ENCODE measurements around the gene GALNT5. TPM values are rescaled to one million over a fixed set of nuclear protein-coding genes. Genes with fewer than 3 reads are reported as not detected.
A peak's percentile ranks its signal among the peaks of the same experiment; 100 is the strongest.

GALNT5 gene
- total and polyA plus RNA-seq, 10 of the 15 experiments (the other 5 are each of a cell fraction or from before 2014, with no cell fraction given), result under 0.01 to 0.25 (median 0.03) TPM; not detected in 4

- Histone ChIP-seq H4K20me1 (ENCODE audit: control insufficient read depth, insufficient read depth) (no peaks in the 10 kb centered on the region), H3K9ac (ENCODE audit: control insufficient read depth, insufficient read depth, low read length) (no peak overlapping the region), H3K79me2 (ENCODE audit: control insufficient read depth, insufficient read depth, low read length) (no peaks in the 10 kb centered on the region), H3K27ac (ENCODE audit: control insufficient read depth, insufficient read depth) (no peak overlapping the region), H3K9me3 (replicated peaks; ENCODE audit: control insufficient read depth, insufficient read depth, low read length) (no peaks in the 10 kb centered on the region), H2AFZ (ENCODE audit: control insufficient read depth, low read depth, low read length) (no peak overlapping the region), H3K27me3 (replicated peaks in 1 of 2; ENCODE audit: control insufficient read depth in 2 of 2, insufficient read depth in 2 of 2, low read length in 1 of 2) (no peaks in the 10 kb centered on the region), H3K4me3 (no peak overlapping the region), H3K4me2 (ENCODE audit: control insufficient read depth, insufficient read depth) (no peak overlapping the region), H3K36me3 (ENCODE audit: control insufficient read depth in 2 of 2, insufficient read depth in 2 of 2, low read length in 1 of 2) (no peaks in the 10 kb centered on the region), H3K4me1 (ENCODE audit: control insufficient read depth, insufficient read depth, low read length) (no peaks in the 10 kb centered on the region)
- FAIRE-seq, result no peak
- in situ Hi-C loops (cut with MboI) (loop anchor here (5.0 to 10.0 kb wide), 2 partner anchors 451 to 704 kb away; no protein-coding TSS in a partner anchor), intact Hi-C loops (cut with micrococcal nuclease; ENCODE audit: unreplicated experiment) (loop anchor here (5.0 to 10.0 kb wide), 2 partner anchors 571 to 1449 kb away; partner anchors contain the start of gene ACVR1)
- ChIA-PET RAD21 (ENCODE audit: unreplicated experiment) (interaction anchor here (0.6 to 7.8 kb wide), 24 partner anchors 10 to 705 kb away, joined by 3 to 126 read pairs (median 6); partner anchors contain the start of gene ERMN), CTCF (interaction anchor here (0.8 to 12.1 kb wide), 40 partner anchors 7 to 720 kb away, joined by 3 to 226 read pairs (median 10); partner anchors contain the start of genes CYTIP and ERMN), POLR2A (interaction anchor here (0.6 to 1.2 kb wide), 2 partner anchors 28 to 187 kb away, joined by 4 to 6 read pairs; no protein-coding TSS in a partner anchor), SMC1A (ENCODE audit: uncharacterized antibody, unreplicated experiment) (interaction anchor here (1.0 to 8.7 kb wide), 38 partner anchors 7 to 1451 kb away, joined by 3 to 155 read pairs (median 8); partner anchors contain the start of gene ERMN)
- BruUV-seq (replicated peaks), result no TSS peak
- no peak for DNase-seq (ENCODE audit: low read depth, low spot score)
- no peak for TF ChIP-seq MEF2A (IDR thresholded peaks at IDR 0.05; ENCODE audit: insufficient read depth, low read depth, low read length)
- 48% methylated on average over 2 of the region's 2 CpGs for WGBS (ENCODE audit: insufficient coverage, insufficient replicate concordance, low lambda C conversion rate, missing lambda C conversion rate)
- ATAC-seq, result no peak
These were observed 46.1 kb downstream of the GALNT5 start for GRCh38 chr2:157303612-157304011.

- POLR2A ChIA-PET, result no interaction called here
- no peak overlapping the region for H3K4me3 ChIP-seq
- H3K9me3 ChIP-seq (replicated peaks; ENCODE audit: control insufficient read depth, insufficient read depth, low read length), result no peaks in the 10 kb centered on the region
- no peak overlapping the region for H3K4me2 ChIP-seq (ENCODE audit: control insufficient read depth, insufficient read depth)
- ATAC-seq (peak; percentile 22; the same call in 1 of the 3 replicates), FAIRE-seq (no peak), DNase-seq (ENCODE audit: low read depth, low spot score) (no peak)
- no peak overlapping the region for H3K9ac ChIP-seq (ENCODE audit: control insufficient read depth, insufficient read depth, low read length)
- SMC1A ChIA-PET (ENCODE audit: uncharacterized antibody, unreplicated experiment), result interaction anchor here (0.6 to 8.7 kb wide), 40 partner anchors 11 to 1441 kb away, joined by 3 to 155 read pairs (median 4); partner anchors contain the start of genes CYTIP, ERMN and GALNT5
- CTCF ChIA-PET, result interaction anchor here (0.8 to 12.1 kb wide), 27 partner anchors 11 to 1449 kb away, joined by 3 to 226 read pairs (median 6); partner anchors contain the start of gene ERMN
- intact Hi-C loops (cut with micrococcal nuclease; ENCODE audit: unreplicated experiment) (loop anchor here (5.0 to 10.0 kb wide), 2 partner anchors 570 to 1447 kb away; partner anchors contain the start of gene ACVR1), in situ Hi-C loops (cut with MboI) (loop anchor here (5.0 to 10.0 kb wide), 2 partner anchors 450 to 702 kb away; no protein-coding TSS in a partner anchor)
- BruUV-seq (replicated peaks), result no TSS peak
- no peaks in the 10 kb centered on the region for H3K4me1 ChIP-seq (ENCODE audit: control insufficient read depth, insufficient read depth, low read length)
- H3K27me3 ChIP-seq (replicated peaks in 1 of 2; ENCODE audit: control insufficient read depth in 2 of 2, insufficient read depth in 2 of 2, low read length in 1 of 2), result no peaks in the 10 kb centered on the region
- 25% methylated on average over 3 of the region's 3 CpGs for WGBS (ENCODE audit: insufficient coverage, insufficient replicate concordance, low lambda C conversion rate, missing lambda C conversion rate)
- H3K36me3 ChIP-seq (ENCODE audit: control insufficient read depth in 2 of 2, insufficient read depth in 2 of 2, low read length in 1 of 2), result no peaks in the 10 kb centered on the region
- RAD21 ChIA-PET (ENCODE audit: unreplicated experiment), result interaction anchor here (0.6 to 7.8 kb wide), 19 partner anchors 9 to 719 kb away, joined by 3 to 126 read pairs (median 4); partner anchors contain the start of gene ERMN
- no peaks in the 10 kb centered on the region for H4K20me1 ChIP-seq (ENCODE audit: control insufficient read depth, insufficient read depth)
- no peak overlapping the region for H3K27ac ChIP-seq (ENCODE audit: control insufficient read depth, insufficient read depth)
- no peak overlapping the region for H2AFZ ChIP-seq (ENCODE audit: control insufficient read depth, low read depth, low read length)
- no peaks in the 10 kb centered on the region for H3K79me2 ChIP-seq (ENCODE audit: control insufficient read depth, insufficient read depth, low read length)
- TF ChIP-seq ZNF24 (IDR thresholded peaks at IDR 0.05), result no peak
- no peak for TF ChIP-seq NR2F1 (conservative IDR thresholded peaks at IDR 0.05)
- TF ChIP-seq CBX3 (IDR thresholded peaks at IDR 0.05; ENCODE audit: borderline replicate concordance, low read depth), result no peak
- no peak for TF ChIP-seq JUNB (IDR thresholded peaks at IDR 0.05)
- no peak for TF ChIP-seq SMC3 (IDR thresholded peaks at IDR 0.05; ENCODE audit: borderline replicate concordance, low read length)
- TF ChIP-seq E4F1 (IDR thresholded peaks at IDR 0.05; ENCODE audit: borderline replicate concordance, partially characterized antibody), result no peak
- no peak for TF ChIP-seq HSF1 (IDR thresholded peaks at IDR 0.05; ENCODE audit: low read depth, low read length)
- TF ChIP-seq POU2F2 (IDR thresholded peaks at IDR 0.05; ENCODE audit: borderline replicate concordance, low read depth, low read length), result no peak
- no peak for TF ChIP-seq CREM (IDR thresholded peaks at IDR 0.05; ENCODE audit: low read depth)
These were observed 47.6 kb downstream of the GALNT5 start for GRCh38 chr2:157304811-157305722.

Data from GM12878 (cell line).